ENCODE results near the gene CDK14.
"Not testable (repeated sequence)": the region's sequence is repeated elsewhere in the genome, so short reads cannot be mapped to it uniquely, and the experiment has no call there.

CDK14 gene

GRCh38 chr7:91168871-91169829 lies 573.0 kb downstream of the CDK14 start:
- Histone ChIP-seq H3K27me3 (ENCODE audit: insufficient read depth, low read depth, severe bottlenecking) (no peaks in the 10 kb centered on the region), H3K4me3 (ENCODE audit: low read depth, low read length) (no peak overlapping the region), H3K36me3 (no peaks in the 10 kb centered on the region), H3K9me3 (ENCODE audit: severe bottlenecking) (no peaks in the 10 kb centered on the region), H3K27ac (no peak overlapping the region)
- DNase-seq, result no peak
- TF ChIP-seq CTCF (IDR thresholded peaks at IDR 0.05; ENCODE audit: low read depth, low read length), result no peak

GRCh38 chr7:91169830-91170191 lies 573.7 kb downstream of the CDK14 start:
- no peaks in the 10 kb centered on the region for H3K27me3 ChIP-seq (ENCODE audit: insufficient read depth, low read depth, severe bottlenecking)
- no peak for TF ChIP-seq CTCF (IDR thresholded peaks at IDR 0.05; ENCODE audit: low read depth, low read length)
- no peak overlapping the region for H3K27ac ChIP-seq
- H3K4me3 ChIP-seq (ENCODE audit: low read depth, low read length), result no peak overlapping the region
- no peaks in the 10 kb centered on the region for H3K36me3 ChIP-seq
- H3K9me3 ChIP-seq (ENCODE audit: severe bottlenecking), result no peaks in the 10 kb centered on the region
- DNase-seq, result no peak

- not testable (repeated sequence) for H3K27ac ChIP-seq; H3K27me3 ChIP-seq (ENCODE audit: insufficient read depth, low read depth, severe bottlenecking); DNase-seq
Observed at GRCh38 chr7:91173265-91173664, 577.1 kb downstream of the CDK14 start.

GRCh38 chr7:91180746-91181145 lies 584.6 kb downstream of the CDK14 start:
- no peak for TF ChIP-seq CTCF (IDR thresholded peaks at IDR 0.05; ENCODE audit: low read depth, low read length)
- H3K4me3 ChIP-seq (ENCODE audit: low read depth, low read length), result no peak overlapping the region

More at GRCh38 chr7:91173265-91173664, 577.1 kb downstream of the CDK14 start:
- H3K4me3 ChIP-seq (ENCODE audit: low read depth, low read length); H3K36me3 ChIP-seq; H3K9me3 ChIP-seq (ENCODE audit: severe bottlenecking): not testable (repeated sequence)

GRCh38 chr7:91181949-91182348 lies 585.8 kb downstream of the CDK14 start:
- no peak overlapping the region for H3K4me3 ChIP-seq (ENCODE audit: low read depth, low read length)
- DNase-seq, result no peak
- H3K27me3 ChIP-seq (ENCODE audit: insufficient read depth, low read depth, severe bottlenecking), result no peaks in the 10 kb centered on the region
- H3K36me3 ChIP-seq, result no peaks in the 10 kb centered on the region
- no peak overlapping the region for H3K27ac ChIP-seq
- no peaks in the 10 kb centered on the region for H3K9me3 ChIP-seq (ENCODE audit: severe bottlenecking)
- TF ChIP-seq CTCF (IDR thresholded peaks at IDR 0.05; ENCODE audit: low read depth, low read length), result no peak

More at GRCh38 chr7:91180746-91181145, 584.6 kb downstream of the CDK14 start:
- DNase-seq, result no peak
- H3K27me3 ChIP-seq (ENCODE audit: insufficient read depth, low read depth, severe bottlenecking), result no peaks in the 10 kb centered on the region
- H3K9me3 ChIP-seq (ENCODE audit: severe bottlenecking), result no peaks in the 10 kb centered on the region
- H3K36me3 ChIP-seq, result no peaks in the 10 kb centered on the region
- H3K27ac ChIP-seq, result no peak overlapping the region

- no peak for DNase-seq
- TF ChIP-seq CTCF (IDR thresholded peaks at IDR 0.05; ENCODE audit: low read depth, low read length), result no peak
- H3K9me3 ChIP-seq (ENCODE audit: severe bottlenecking), result no peaks in the 10 kb centered on the region
- H3K27ac ChIP-seq, result no peak overlapping the region
- no peak overlapping the region for H3K4me3 ChIP-seq (ENCODE audit: low read depth, low read length)
- no peaks in the 10 kb centered on the region for H3K27me3 ChIP-seq (ENCODE audit: insufficient read depth, low read depth, severe bottlenecking)
- H3K36me3 ChIP-seq, result no peaks in the 10 kb centered on the region
Observed at GRCh38 chr7:91182819-91183764, 587.0 kb downstream of the CDK14 start.
